Raji (cell line): Measurements from ENCODE around the gene LZTS2.
A peak's percentile ranks its signal among the peaks of the same experiment; 100 is the strongest.

Experiments
- POLR2A ChIP-seq: IDR thresholded peaks from 2 replicates; pipeline ENCODE4 v1.6.1; 2011; ENCODE audit warnings: low read depth, low read length, control low read depth; ENCODE audit not compliant: insufficient read depth

The LZTS2 gene

DNA sequence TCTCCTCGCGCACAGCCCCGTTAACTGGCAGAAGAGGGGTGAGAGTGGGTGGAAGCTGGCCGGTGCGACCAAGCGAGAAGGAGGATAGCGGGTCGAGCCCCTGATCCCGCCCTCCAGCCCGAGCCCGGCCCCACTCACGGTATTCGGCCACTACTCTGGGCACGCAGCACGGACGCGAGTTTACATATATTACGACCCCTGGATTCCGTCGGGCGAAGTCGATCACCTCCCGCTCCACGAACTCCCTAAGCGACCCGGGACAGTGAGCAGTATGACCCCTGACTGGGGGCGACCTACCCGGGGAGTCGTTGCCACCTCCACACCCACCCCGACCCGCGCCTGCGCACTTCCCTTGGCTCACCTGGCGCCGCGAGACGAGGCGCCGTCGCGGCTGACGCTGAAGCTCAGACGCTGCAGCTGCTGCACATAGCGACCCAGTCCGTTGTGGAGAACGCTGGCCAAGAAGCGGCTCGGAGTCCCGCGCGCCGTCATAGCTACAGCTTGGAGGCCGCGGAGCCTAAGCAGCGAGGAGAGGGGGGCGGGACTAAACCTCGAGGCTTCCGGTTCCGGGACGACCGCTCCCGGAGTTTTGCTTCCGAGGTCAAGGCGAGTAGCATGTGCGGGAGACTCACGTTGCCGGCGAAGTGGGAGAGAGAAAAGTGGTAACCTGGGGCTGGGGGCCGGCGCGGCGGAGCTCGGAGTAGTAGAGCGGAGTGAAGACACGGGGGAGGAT lies 12.5 kb upstream of the LZTS2 start, which contains the start of the genes MRPL43 and TWNK:
TSS of gene MRPL43 (minus strand) at position 546 of the 733 bp plus-strand sequence. CDS start at position 492, 54 bp downstream.
TSS of gene TWNK (plus strand) at position 592 of the 733 bp plus-strand sequence. CDS start 668 bp downstream, outside the sequence.
- TF ChIP-seq POLR2A, result peak; percentile 84

DNA sequence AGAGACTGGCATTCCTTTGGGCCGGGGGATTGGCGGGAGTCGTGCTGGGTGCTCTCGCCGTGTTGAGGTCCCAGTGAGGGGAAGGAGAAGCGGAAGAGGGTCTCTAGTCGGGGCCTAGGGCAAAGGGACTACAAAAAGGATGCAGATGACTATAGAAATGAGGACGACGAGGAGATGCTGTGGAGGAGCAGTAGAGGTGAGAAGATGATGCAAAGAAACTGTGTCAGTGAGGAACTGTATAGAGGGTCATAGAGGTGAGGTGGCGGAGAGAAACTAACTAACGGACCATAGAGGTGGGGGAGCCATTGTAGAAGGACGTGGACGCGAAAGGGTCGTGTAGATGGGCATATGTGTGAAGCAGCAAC lies 11.9 kb upstream of the LZTS2 start:
- TF ChIP-seq POLR2A, result no peak

DNA sequence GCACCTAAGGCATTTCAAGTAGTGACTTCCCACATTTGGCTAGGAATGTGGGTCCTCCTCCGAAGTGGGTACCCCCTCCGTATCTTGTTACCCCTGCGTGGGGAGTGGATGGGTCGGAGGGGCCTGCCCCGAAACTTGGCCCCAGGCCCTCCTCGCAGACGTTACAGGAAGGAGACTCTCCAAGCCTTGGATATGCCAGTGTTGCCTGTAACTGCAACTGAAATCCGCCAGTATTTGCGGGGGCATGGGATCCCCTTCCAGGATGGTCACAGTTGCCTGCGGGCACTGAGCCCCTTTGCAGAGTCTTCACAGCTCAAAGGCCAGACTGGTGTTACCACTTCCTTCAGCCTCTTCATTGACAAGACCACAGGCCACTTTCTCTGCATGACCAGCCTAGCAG lies 11.4 kb upstream of the LZTS2 start:
- TF ChIP-seq POLR2A, result no peak

DNA sequence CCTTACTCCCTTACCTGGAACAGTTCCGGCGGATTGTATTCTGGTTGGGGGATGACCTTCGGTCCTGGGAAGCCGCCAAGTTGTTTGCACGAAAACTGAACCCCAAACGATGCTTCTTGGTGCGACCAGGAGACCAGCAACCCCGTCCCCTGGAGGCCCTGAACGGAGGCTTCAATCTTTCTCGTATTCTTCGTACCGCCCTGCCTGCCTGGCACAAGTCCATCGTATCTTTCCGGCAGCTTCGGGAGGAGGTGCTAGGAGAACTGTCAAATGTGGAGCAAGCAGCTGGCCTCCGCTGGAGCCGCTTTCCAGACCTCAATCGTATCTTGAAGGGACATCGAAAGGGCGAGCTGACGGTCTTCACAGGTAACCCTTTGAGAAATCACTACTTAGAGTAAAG lies 10.5 kb upstream of the LZTS2 start:
- TF ChIP-seq POLR2A, result no peak

DNA sequence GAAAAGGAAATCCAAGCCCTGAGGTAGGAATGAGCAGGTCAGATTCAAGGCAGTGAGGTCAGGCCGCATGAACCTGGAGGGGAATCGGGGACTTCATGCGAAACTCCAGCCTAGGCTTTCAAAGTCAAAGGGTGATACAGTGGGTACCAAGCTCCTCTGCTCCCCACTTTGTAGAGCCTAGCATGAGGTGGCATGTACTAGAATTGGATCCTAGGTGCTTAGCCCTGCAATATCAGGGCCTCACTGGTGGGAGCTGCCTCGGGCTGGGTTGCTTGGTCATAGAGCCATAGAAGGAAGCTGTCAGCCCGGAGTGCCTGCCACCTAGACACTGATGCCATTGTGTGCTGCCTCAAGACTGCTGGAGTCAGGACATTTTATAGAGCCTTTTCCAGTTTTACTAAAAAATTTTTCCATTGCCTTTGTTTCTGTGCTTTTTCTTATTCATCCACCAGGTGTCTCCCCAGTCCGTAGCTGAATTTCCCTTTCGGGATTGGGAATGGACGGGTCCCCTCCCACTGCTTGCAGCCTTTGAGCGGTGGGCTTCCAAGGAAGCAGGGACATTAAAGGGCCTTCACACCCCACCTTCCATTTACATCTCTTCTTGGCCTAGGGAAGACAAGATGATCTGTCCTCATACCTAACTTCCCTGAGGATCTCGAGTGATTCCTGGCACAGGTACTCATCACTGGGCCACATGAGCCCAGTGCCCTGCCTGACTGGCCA lies 5.5 kb upstream of the LZTS2 start:
- no peak for TF ChIP-seq POLR2A

DNA sequence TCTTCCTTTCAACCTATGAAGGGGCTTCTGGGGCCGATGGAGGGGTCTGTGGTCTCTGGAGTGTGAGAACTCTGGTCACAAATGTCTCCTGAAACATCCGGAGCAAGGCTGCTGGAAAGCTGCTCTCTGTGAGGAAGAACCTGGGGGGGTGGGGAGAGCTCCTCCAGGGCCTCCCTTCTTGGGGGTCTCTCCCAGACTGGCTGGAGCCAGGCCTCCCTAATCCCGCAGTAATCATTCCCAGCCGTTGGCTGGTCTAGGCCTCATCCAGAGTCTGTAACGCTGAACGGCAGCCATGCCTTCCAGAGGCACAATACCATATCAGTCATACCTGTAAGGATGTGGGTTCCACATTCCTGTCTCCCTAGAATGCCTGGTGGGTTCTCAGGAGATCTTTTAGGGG lies 4.4 kb upstream of the LZTS2 start:
- TF ChIP-seq POLR2A, result no peak

DNA sequence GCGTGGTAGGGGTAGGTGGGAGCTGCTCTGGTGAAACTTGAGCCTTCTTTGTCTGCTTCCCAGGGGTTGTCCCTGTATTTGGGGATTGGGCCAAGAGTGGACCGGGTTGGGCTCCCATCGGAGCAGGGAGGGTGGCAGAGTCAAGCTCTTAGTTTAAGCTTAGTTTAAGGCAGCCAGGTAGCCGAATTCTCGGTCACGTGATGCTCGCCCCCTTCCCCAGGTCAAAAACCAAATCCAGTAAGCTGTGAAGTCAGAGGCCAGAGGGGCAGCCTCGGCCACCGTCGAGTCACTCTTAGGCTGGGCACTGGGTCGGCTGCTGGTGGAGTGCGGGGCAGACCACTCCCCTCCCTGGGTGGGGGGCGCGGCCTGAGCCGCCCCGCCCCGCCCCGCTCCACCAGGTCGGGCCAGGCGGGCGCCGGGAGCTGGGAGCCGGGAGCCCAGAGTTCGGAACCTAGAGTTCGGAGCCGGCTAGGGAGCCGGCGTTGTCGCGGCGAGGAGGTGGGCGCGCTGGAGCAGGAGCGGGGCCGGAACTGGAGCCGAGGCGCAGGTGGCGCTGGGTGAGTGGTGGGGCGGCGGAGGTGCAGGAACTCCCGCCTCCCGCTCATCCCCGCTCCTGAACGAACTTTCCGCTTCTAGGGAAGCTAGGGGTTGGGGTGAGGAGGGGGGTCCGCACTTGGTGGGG lies 2.8 kb upstream of the LZTS2 start:
- TF ChIP-seq POLR2A, result no peak

DNA sequence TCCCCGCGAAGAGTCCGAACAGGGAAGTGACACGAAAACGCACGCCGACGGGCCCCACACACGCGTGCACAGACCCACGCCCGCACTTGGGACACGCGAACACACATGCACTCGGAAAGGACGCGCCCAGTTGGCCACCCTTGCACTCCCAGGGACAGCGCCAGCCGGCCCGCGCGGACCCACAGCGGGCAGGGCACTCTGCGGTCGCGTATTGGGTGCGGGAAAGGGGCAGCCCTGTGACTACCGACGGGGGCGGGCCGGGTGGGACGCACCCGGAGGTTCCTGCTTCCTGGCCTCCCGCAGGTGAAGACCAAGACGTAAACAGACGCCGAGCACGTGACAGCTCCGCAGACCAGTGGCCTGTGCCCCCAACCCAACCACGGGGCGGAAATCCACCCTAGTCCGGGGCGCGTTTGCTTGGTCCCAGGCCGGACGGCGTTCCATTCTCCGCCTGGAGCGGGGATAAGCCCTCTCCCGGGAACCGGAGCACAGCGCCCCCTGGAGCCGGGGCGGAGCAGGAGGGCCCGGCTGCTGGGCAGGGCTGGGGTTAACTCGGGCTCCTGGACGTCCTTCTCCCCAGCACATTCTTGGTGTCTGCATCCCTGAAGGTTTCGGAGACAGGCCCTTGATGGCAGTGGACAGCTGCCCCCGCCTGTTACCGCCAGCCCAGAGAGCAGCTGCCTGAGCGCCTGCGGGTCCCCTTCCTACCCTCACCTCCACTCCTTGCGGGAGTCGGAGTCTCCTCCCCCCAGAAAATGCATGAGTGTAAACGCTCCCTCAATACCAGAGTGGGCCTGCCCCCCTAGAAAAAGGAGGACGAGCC lies 2.0 kb upstream of the LZTS2 start:
- TF ChIP-seq POLR2A, result peak; percentile 66

DNA sequence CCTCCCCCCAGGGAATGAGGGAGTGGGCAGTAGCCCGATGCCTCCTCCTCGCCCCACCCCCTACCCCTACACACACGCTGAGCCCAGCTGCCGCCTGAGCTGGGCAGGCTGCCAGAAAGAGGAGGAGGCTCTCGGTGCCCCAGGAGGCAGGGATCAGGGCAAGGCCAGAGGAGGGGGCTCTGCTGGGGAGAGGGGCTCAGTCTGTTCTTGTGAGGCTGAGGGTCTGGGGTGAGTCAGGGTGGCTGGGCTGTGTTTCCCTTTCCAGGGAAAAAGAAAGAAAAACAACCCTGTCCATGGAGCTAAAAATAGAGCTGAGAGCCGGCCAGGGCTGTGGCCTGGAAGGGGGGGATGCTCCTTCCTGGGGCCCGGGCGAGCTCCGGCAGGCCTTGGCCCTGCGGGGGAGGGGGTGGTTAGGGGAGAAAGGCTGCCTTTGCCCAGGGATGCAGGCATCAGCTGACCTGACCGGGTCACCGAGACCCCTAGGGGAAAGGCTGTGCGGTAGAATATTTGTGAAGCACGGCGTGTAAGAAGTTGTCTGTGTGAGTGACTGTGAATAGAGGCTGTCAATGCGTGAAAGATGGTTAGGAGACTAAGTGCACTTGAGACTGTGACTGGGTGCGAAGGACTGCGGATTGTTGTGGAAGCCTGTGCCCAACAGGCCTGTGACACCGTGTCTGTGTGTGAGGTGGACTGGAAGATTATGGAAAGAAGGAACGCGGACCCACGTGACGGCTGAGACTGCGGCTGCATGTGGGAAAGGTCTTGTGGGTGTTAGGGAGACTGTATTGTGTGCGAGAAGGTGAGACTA lies 1.2 kb upstream of the LZTS2 start:
- TF ChIP-seq POLR2A, result no peak

DNA sequence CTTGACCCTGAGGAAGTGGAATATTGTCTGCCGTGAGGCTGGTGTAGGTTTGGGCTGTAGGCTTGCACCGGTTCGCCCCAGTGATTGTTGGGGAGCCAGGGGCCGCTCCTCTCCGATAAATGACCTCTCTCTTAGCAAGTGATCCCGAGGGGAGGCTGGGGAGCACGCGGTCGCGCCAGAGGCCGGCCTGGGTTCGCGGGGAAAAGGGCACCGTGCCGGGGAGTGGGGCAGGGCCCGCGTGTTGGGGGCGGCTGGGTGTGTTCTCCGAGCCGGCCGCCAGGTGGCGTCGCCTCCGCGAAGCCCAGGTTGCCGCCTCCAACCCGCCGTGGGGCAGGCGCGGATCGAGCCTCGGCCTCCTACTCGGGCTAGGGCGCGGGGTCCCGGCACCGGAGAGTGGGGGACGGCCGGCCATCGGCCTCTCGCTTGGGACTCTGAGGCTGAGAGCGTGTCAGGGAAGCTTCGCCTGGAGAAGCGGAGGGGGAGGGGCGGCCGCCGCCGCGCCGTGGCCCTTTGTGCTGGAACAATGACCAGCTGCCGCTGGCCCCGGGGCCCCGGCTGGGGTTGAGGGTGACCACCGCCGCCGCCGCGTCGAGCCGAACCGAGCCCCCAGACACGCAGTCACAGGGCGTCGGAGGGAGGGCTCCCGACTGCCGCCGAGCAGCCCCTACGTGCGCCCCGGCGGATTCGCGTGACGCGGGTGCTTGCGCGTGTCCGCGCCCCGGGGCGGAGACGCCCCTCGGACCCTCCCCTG lies 442 bp upstream of the LZTS2 start:
- 0 out of 2 replicates have a peak, but pooled peaks have one; percentile 13 for TF ChIP-seq POLR2A

DNA sequence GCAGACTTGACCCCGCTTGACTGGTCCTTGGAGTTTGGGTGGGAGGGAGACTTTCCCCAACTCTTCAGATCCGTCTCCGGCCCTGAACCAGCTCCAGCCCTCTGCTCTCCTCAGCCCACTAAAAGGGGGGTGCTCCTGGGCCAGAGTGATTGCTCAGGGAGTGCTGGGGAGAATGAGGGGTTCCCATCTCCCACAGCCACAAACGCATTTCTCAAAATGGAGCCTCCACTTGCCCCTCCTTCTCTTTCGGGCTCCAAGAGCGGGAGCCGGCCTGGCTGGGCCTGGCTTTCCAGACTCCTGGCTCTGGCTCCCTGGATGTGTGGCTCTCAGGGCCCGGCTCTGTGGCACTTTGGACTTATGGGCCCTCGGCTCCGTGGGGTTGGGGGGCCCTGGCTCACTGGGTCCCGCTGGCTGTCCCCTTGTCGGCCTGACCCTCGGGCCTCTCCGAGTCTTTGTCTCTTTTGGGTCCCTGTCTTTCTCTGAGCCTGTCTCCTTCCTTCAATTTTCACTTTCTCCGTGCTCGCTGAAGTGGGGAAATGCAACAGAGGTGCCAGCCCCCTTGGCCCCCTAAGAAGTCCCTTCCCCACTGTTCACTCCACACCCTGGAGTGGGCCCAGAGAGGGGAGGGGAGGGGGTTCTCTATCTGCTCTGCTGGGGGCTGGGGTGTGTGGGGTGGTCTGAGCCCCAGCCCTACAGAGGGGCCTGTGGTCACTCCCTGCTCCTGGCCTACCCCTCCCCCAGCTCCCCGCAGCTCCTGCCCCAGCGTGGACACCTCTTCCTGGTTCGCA lies 713 bp downstream of the LZTS2 start:
- no peak for TF ChIP-seq POLR2A

DNA sequence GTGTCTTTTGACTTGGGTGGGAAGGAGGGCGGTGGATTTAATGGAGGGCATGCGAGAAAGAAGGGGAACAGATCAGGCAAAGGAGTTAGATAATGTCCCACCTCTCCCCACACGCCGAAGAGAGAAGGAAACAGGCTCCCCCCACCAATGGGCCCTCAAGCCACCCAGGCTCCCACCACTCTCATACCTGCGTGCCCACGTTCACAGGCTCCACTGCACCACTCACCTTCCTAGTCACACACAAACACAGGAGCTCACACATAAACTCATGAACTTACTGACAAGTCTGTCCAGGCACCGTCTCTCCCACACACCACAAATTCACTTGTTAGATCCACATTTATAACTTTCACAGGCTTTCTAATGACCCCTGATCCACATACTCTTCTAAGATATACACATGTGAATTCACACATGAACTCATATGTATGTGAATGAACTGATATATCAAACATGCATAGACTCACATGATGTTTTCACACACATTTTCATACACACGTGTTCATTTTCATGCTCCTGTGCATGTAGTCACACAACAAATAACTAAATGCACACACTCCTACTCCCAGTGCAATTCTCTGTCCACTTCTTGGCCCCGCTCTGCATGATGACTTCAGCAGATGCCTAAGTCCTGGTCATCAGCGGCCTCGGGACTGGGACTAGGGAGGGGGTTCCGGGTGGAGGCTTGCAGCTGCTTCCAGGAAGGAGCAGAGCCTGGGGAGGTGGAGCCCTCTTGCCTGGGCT lies 1.5 kb downstream of the LZTS2 start:
- no peak for TF ChIP-seq POLR2A
